GM19324 (cell line): ENCODE data around the gene CCL4.

Source experiments
- ATAC-seq: cut with Tn5 transposase; IDR thresholded peaks from one replicate; pipeline ENCODE4 v1.9.1; 2021; ENCODE audit warnings: mild to moderate bottlenecking, moderate library complexity; ENCODE audit not compliant: unreplicated experiment, low FRiP score

CCL4 gene

DNA sequence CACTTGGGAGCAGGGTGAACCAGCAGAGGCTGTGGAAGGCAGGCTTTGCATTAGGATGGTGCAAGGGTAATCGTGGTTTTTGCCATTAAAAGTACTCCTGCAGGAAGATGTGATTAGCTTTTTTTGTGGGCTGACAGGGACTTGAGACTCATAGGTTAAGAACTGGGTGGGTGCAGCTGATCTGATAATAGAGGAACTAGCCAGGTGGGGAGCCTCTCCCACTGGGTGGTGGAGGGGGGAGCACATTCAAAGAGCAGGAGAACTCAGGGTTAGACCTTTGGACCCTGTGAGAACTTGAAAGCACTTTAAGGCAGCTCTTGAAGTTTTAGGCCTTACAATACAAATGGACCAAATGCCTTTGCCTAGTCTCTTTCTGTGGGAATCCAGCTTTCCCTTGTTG, 32.4 kb downstream of the CCL4 start:
- peak; percentile 35 for ATAC-seq

DNA sequence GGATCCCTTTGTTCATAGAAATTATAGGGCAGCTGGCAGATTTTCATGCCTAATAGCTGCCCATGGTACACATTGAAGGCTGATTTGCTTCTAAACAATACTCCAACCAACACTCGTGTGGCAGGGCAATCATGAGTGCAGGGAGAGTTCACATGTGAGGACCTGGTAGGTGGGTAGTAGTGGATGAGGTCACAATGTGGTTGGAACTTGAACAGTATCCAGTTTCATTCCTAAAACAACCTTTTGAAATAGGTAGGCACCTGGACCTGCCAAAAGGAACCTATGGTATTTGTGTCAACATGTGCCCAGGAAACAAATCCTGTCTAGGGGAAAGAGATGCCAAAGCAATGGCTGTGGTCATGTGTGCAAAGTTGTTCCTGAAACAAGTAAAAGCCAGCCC, 32.8 kb downstream of the CCL4 start:
- ATAC-seq: no peak

DNA sequence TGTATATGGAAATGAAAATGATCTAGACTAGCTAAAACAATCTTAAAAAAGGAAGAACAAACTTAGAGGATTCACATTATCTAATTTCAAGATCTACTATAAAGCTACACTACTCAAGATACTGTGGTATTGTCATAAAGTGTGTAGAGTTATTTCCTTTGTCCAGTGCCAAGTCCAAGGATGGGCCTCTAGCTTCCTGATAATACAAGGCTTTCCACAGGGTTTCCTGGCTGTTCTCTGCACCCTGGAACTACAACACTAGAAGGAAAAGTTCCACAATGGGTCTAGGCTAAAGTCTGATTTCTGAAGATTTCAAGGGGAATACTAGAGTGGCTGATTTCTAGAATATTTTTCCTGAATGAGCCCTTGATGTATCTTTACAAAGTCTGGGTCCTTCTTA, 38.6 kb downstream of the CCL4 start:
- no peak for ATAC-seq

DNA sequence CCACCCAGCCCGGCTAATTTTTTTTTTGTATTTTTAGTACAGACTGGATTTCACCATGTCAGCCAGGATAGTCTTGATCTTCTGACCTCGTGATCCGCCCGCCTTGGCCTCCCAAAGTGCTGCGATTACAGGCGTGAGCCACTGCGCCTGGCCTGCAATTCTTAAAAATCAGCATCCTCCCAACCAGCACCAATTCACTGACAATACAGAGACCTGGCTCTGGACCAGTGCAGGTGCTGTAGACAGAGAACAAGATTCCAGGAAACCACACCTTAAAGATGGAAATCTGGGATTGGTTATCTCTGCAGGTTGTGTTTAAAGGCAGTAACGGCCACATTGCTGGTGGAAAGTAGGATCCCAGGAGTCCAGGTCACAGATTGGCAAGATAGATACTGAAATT, 39.2 kb downstream of the CCL4 start:
- no peak for ATAC-seq

DNA sequence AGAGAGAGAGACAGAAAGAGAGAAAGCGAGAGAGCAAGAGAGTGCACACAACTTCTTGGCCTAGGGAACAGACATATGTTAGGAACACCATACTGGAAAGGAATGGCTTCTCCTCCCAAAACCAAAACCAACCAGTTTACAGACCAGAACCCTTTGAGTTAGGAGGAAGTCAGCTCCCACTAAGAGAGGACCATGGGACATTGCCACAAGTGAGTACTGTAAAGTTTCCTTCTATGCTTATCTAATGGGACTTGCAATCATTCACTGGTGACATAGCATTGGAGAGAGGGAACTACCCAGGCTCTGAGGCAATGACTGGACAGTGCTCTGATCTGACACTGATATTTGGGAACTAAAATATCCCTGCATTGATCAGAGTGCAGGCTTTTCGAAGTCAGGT, 40.4 kb downstream of the CCL4 start:
- no peak for ATAC-seq

DNA sequence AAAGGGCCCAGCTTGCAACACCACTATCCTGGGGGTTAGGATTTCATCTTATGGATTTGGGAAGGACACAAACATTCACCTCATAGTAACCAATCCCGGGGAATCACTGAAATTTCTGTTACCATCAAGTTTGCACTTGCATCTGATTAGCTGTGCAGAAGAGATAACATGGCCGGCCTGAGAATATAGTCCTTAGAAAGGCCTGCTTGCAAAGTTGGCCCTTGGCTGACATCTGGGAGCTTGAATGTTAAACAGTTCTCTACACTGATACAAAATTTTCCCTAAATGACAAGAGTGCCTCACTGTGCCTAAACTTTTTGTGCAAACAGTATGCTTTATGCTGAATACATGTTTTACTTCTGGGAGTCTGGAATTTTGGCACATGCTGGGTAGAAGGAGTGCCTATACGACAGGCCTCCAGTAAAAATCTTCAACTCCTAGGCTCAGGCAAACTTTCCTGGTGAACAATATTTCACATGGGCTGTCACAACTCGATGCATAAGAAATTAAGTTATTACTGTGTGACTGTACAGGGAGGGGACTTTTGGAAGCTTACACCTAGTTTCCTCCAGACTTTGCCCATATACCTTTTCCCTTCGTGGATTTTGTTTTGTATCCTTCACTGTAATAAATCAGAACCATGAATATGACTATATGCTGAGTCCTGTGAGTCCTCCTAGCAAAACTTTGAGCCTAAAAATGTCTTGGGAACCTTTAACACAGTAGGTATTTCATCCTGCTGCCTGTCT, 41.5 kb downstream of the CCL4 start:
- ATAC-seq: no peak

DNA sequence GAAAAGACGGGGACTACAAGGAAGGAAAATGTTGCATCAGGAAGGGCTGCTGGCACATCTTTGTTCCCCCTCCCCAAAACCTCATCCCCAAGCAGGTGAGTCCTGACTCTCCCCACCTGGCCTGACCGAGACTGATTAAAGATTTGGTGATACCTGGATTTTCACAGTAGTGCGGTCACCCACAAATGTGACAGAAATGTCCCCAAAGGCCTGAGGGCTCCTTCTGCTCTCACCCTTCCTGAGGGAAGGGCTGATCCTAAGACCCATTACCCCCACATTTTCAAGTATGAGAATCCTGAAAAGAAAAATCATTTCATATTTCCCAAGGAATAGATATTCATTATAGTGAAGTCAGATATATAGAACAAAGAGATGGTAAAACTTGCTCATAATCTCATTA, 44.0 kb downstream of the CCL4 start:
- no peak for ATAC-seq

DNA sequence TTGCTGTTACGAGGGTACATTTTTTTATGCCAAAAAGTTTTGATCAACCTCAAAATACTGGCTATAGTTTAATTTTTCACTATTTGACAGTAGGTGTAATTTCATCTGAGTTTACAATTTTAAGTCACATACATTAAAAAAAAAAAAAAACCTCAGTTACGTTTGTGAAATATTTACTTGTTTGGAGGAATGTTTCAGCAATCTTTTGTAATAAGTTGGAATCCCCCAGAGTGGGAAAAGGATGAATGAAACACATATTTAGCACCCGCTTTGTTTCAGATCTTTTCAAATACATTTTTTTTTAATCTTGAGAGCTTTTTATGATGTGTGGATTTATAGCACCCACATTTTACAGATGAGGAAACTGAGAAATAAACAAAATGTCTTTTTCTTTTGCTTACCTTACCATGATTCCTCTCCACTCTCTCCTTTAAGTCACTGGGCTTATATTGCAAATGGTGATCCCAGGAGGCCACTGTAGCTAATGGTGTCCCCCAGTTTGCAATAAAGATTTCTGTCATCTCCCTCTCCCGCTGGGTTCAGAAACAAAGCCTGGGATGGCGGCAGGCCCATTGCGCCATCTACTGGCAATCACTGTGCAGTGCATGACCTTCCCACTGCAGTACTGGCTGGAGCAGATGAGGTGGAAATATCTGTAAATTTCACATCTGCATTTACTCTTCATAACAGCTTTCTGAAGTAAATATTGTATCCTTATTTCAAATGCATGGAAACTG, 45.1 kb downstream of the CCL4 start:
- peak; percentile 59 for ATAC-seq

DNA sequence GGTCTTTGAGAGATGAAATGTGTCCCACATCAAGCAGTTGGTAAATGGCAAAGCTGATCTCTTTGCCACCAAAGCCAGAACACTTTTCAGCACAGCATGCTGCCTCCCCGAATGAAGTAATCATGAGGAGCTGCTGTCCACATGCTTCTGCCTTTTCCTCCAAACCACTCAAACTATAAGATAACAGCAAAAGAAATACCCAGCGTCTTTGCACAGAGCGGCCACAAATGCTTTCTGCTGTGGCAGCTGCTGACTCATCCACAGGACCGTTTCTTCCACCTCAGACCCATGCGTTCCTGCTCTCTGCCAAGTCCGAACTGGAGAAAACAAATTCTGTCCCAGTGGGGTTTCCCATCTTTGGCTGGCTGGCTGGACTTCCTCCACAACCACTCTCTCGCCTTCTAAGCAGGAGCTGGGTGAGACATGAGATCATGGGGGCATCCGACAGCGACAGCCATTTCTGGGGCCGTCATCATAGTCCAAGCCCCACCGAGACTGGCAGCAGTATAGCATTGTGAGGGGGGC, 45.7 kb downstream of the CCL4 start:
- peak; percentile 11 for ATAC-seq

DNA sequence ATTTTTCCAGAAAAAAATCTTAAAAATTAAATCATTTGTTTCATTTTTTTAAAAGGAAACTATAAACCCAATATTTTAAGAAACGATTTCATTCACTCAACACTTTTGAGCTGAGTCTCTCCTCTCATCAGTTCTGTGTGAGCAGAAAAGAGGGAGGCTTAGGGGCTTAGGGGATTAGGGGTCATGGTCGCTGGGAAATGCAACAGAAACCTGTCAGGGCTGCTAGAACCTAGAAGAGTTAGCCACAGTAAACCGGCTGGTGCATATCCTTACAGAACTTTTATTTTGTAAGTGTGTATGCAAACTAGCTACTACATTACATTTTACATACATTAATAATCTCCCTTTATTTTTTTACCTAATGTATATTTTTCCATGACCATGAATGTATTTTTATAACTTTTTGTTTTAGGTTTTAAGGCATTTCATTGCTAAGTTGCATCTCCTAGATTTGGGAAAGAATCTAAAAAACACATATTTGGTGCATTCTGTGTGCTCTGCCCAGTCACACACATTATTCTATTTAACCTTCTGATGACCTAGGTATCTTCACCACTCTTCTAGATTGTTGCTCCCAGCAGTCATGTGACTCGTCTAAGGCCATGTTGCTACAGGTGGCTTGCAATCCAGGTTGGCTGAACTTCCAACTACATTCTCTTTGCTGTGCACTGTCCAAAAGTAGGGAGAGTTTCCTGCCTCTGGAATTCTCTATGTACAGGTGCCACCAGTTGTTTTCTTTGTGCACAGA, 48.4 kb downstream of the CCL4 start:
- no peak for ATAC-seq

DNA sequence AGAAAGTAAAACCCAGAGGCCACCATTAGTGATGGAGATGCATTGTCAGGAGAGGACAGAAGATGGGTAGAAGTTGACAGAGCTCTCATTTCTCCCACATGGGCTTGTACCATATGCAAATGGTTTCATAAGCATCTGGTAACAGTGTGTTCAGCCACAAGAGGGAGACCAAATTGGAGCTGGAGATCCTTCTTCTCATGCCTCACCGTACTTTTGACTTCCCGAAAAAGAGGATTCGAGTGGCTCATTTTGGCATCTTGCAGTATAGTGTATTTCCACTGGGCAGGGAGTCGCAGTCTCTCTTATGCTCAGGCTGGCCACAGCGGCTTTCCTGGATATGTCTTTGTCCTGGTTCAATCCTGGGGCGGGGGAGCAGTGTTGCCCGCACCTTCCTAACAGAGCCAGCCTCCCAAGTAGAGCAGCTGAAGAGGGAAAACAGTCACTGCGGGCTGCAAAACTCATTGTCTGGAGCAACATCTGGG, 49.1 kb downstream of the CCL4 start:
- no peak for ATAC-seq

DNA sequence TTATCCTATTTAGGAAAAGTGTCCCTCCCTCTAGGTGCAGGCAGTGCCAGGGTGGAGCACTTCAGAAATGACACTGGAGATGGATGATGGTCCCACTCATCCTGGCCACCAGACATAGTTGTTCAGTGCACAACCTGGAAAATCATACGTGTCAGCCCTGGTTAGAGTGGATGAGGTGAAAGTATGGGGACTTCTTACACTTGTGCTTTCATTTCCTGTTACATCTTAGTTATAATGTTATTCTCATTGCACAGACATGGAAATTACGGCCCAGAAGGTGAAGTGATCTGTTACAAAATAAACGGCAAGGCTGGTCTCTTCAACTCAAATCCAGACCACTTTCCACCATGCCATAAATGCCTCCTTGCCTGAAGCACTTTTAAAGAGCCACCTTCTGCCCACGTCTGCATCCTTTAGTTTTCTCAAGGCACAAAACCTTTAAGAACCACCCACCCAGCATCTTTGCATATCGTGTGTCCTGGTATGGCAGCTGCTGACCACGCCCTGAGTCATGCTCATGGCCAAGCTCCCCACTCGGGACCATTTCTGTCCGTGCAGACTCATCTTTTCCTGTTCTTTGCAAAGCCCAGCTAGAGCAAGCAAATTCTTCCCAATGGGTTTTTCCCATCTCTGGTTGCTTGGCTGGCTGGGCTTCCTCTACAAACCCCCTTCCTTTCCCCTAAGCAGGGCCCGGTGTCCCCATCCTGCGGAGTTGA, 50.4 kb downstream of the CCL4 start:
- no peak for ATAC-seq
